ENCODE data around the gene ZNF629. TPM values are rescaled to one million over a fixed set of nuclear protein-coding genes. Genes with fewer than 3 reads are reported as not detected.

The ZNF629 gene
- total RNA-seq, 1 experiment from 2014 or later = 18.4 TPM

GRCh38 chr16:30741461-30741914 is 45.5 kb downstream of the ZNF629 start:
- peak overlapping the region; percentile 72 for H3K27ac ChIP-seq (ENCODE audit: low read depth, low read length)
- DNase-seq (ENCODE audit: low read depth, low spot score) (peak; percentile 68), ATAC-seq (peak; percentile 80)
- intact Hi-C loops (cut with micrococcal nuclease) = loop anchor here (2.0 kb wide), 1 partner anchor 43 kb away; the partner anchor contains the start of gene SRCAP
- RAD21 ChIA-PET (ENCODE audit: low non-redundant PET in 1 of 2, low total read pairs in 2 of 2, uncharacterized antibody in 2 of 2, unreplicated experiment in 2 of 2) = interaction anchor here in 1 of 2 experiments (0.6 kb wide), 1 partner anchor 292 kb away, joined by 8 read pairs; the partner anchor contains the start of gene STX4
- H2AFZ ChIP-seq (ENCODE audit: low read depth, low read length, poor library complexity, severe bottlenecking) = no peak overlapping the region
- TF ChIP-seq FOSL1 (IDR thresholded peaks at IDR 0.05; ENCODE audit: low read depth) (peak; percentile 58; the same call in 1 of the 2 replicates), SIN3A (IDR thresholded peaks at IDR 0.05; ENCODE audit: low read depth) (0 out of 2 replicates have a peak, but pooled peaks have one; percentile 45), EZH2phosphoT487 (IDR thresholded peaks at IDR 0.05; ENCODE audit: borderline replicate concordance) (no peak), REST (IDR thresholded peaks at IDR 0.05; ENCODE audit: low read depth) (no peak), SP1 (IDR thresholded peaks at IDR 0.05; ENCODE audit: low read depth) (peak; percentile 81), POLR2AphosphoS5 (IDR thresholded peaks at IDR 0.05; ENCODE audit: low read depth, low read length) (peak; percentile 51), MAX (IDR thresholded peaks at IDR 0.05) (peak; percentile 24; the same call in 1 of the 2 replicates), SRF (IDR thresholded peaks at IDR 0.05; ENCODE audit: low read depth) (peak; percentile 50; the same call in 1 of the 2 replicates), ELF1 (IDR thresholded peaks at IDR 0.05; ENCODE audit: borderline replicate concordance, low read depth) (no peak)
- BruUV-seq (replicated peaks) = no TSS peak
- peaks cover 25% of the 10 kb centered on the region for H3K79me2 ChIP-seq (ENCODE audit: insufficient read depth, low read length)
- peak overlapping the region; percentile 73 for H3K9ac ChIP-seq (ENCODE audit: low read length)
- H3K4me2 ChIP-seq (ENCODE audit: low read length) = peak overlapping the region; percentile 90
- H3K27me3 ChIP-seq (ENCODE audit: insufficient read depth, low read length) = no peaks in the 10 kb centered on the region
- peaks cover 29 to 37% of the 10 kb centered on the region in 2 experiments for H3K4me1 ChIP-seq (ENCODE audit: control insufficient read depth in 1 of 2, insufficient read depth in 2 of 2, low read length in 2 of 2)
- peaks cover 22 to 46% of the 10 kb centered on the region in 2 experiments; a peak in 3 of 4 replicates for H3K36me3 ChIP-seq (ENCODE audit: control insufficient read depth in 1 of 2, insufficient read depth in 2 of 2, low read length in 2 of 2)
- peak overlapping the region; percentile 47 to 60 for H3K4me3 ChIP-seq (replicated peaks in 1 of 2; ENCODE audit: low read depth in 1 of 2, low read length in 2 of 2)
- no peaks in the 10 kb centered on the region for H3K9me2 ChIP-seq (ENCODE audit: insufficient read depth)
- POLR2A ChIA-PET = no interaction called here
- no peaks in the 10 kb centered on the region for H4K20me1 ChIP-seq (ENCODE audit: insufficient read depth)
- CTCF ChIA-PET = no interaction called here
- no peaks in the 10 kb centered on the region for H3K9me3 ChIP-seq (ENCODE audit: control insufficient read depth in 1 of 2, insufficient read depth in 1 of 2, low read depth in 1 of 2, low read length in 2 of 2)
